Liver (tissue), 9 donors: Measurements from ENCODE around the gene DPYD. TPM values are rescaled to one million over a fixed set of nuclear protein-coding genes. Genes with fewer than 3 reads are reported as not detected.

ENCODE experiments used
- DNase-seq: peaks from one replicate; pipeline ENCODE4 v3.0.0-alpha.2; 2017; ENCODE audit warnings: low spot score
- H3K27ac ChIP-seq, 2 donors: one replicate each; pipeline ENCODE4 v1.7.0; 2013; ENCODE audit warnings: inconsistent platforms in 2 of 2, low read length in 2 of 2, control low read depth in 1 of 2, low read depth in 1 of 2, mild to moderate bottlenecking in 1 of 2
- H3K27me3 ChIP-seq, 4 donors: one replicate each; pipeline versions ENCODE4 v1.6.1 to v1.7.0; 2013; ENCODE audit warnings: low read length in 3 of 4, inconsistent platforms in 1 of 4, mild to moderate bottlenecking in 1 of 4, moderate library complexity in 1 of 4; ENCODE audit not compliant: control insufficient read depth in 4 of 4, insufficient read depth in 4 of 4
- H3K36me3 ChIP-seq, 4 donors: one replicate each; pipeline versions ENCODE4 v1.6.1 to v1.7.0; 2013; ENCODE audit warnings: low read length in 3 of 4, mild to moderate bottlenecking in 3 of 4, low read depth in 1 of 4, moderate library complexity in 1 of 4; ENCODE audit not compliant: control insufficient read depth in 4 of 4, insufficient read depth in 3 of 4
- H3K4me1 ChIP-seq, 4 donors: one replicate each; pipeline versions ENCODE4 v1.6.1 to v1.7.0; 2013; ENCODE audit warnings: low read length in 3 of 4, mild to moderate bottlenecking in 3 of 4, moderate library complexity in 1 of 4; ENCODE audit not compliant: control insufficient read depth in 4 of 4, insufficient read depth in 4 of 4
- H3K4me3 ChIP-seq, 3 donors: one replicate each; pipeline versions ENCODE4 v1.6.1 to v1.7.0; 2013; ENCODE audit warnings: low read length in 3 of 3, control low read depth in 1 of 3, low read depth in 1 of 3, mild to moderate bottlenecking in 1 of 3
- H3K9ac ChIP-seq, 2 donors: one replicate each; pipeline ENCODE4 v1.7.0; 2013; ENCODE audit warnings: low read length in 2 of 2, mild to moderate bottlenecking in 2 of 2, moderate library complexity in 2 of 2, control low read depth in 1 of 2, low read depth in 1 of 2
- H3K9me3 ChIP-seq, 4 donors: one replicate each; pipeline versions ENCODE4 v1.6.1 to v1.7.0; 2013; ENCODE audit warnings: low read length in 3 of 4; ENCODE audit not compliant: control insufficient read depth in 4 of 4
- EGR1 ChIP-seq, 2 donors: IDR thresholded peaks; 2 replicates each; pipeline ENCODE4 v1.6.1; 2016 to 2018; ENCODE audit warnings: antibody characterized with exemption in 2 of 2, low read depth in 2 of 2
- FOXA1 ChIP-seq: IDR thresholded peaks from 2 replicates; pipeline ENCODE4 v1.6.1; 2016; ENCODE audit warnings: antibody characterized with exemption
- FOXA2 ChIP-seq: IDR thresholded peaks from 2 replicates; pipeline ENCODE4 v1.6.1; 2016; ENCODE audit warnings: antibody characterized with exemption
- GABPA ChIP-seq, 2 donors: IDR thresholded peaks in 1 of 2; conservative IDR thresholded peaks in 1 of 2; 2 replicates each; pipeline ENCODE4 v1.6.1; 2016; ENCODE audit warnings: antibody characterized with exemption in 2 of 2, mild to moderate bottlenecking in 1 of 2, moderate library complexity in 1 of 2
- HNF4A ChIP-seq, 2 donors: conservative IDR thresholded peaks; 2 replicates each; pipeline ENCODE4 v1.6.1; 2016; ENCODE audit warnings: antibody characterized with exemption in 2 of 2, mild to moderate bottlenecking in 2 of 2
- HNF4G ChIP-seq: IDR thresholded peaks from 2 replicates; pipeline ENCODE4 v1.6.1; 2016; ENCODE audit warnings: antibody characterized with exemption
- JUND ChIP-seq, 2 donors: IDR thresholded peaks; 2 replicates each; pipeline ENCODE4 v1.6.1; 2016; ENCODE audit warnings: antibody characterized with exemption in 2 of 2
- NR2F2 ChIP-seq: IDR thresholded peaks from 2 replicates; pipeline ENCODE4 v1.6.1; 2016; ENCODE audit warnings: antibody characterized with exemption
- RAD21 ChIP-seq, 2 donors: IDR thresholded peaks; 2 replicates each; pipeline ENCODE4 v1.6.1; 2016; ENCODE audit warnings: antibody characterized with exemption in 2 of 2, mild to moderate bottlenecking in 2 of 2
- RXRA ChIP-seq, 2 donors: IDR thresholded peaks; 2 replicates each; pipeline ENCODE4 v1.6.1; 2017 to 2018; ENCODE audit warnings: antibody characterized with exemption in 2 of 2, mild to moderate bottlenecking in 1 of 2
- SP1 ChIP-seq: IDR thresholded peaks from 2 replicates; pipeline ENCODE4 v1.6.1; 2018; ENCODE audit warnings: antibody characterized with exemption, mild to moderate bottlenecking
- TAF1 ChIP-seq: conservative IDR thresholded peaks from 2 replicates; pipeline ENCODE4 v1.6.1; 2016; ENCODE audit warnings: antibody characterized with exemption, mild to moderate bottlenecking
- YY1 ChIP-seq: IDR thresholded peaks from 2 replicates; pipeline ENCODE4 v1.6.1; 2016; ENCODE audit warnings: antibody characterized with exemption, mild to moderate bottlenecking
- WGBS: extraction: QIAGEN DNeasy Blood & Tissue Kit; methylation state at CpG from one replicate; pipeline ENCODE4 v1.1.7; 2013; 5-methylcytosine and 5-hydroxymethylcytosine counted together
- polyA plus RNA-seq, 2 donors: library from polyadenylated mRNA; stranded (reverse) in 1 of 2; unstranded in 1 of 2; fragments of 200-250 nt in 1 of 2; fragments of >200 nt in 1 of 2; fragmentation: Nextera tagmentation in 1 of 2; extraction: Ambion mirVana in 1 of 2; gene quantifications; one replicate each; pipeline versions ENCODE4 v1.2.1 to v1.2.3, GENCODE V29; 2013 to 2015
- total RNA-seq, 2 donors: library from RNA; depleted of rRNA; stranded (reverse); fragments of >200 nt; gene quantifications; one replicate each; pipeline ENCODE4 v1.2.3, GENCODE V29; 2014
- TF ChIP-seq, protein P1 (sequence below): IDR thresholded peaks from 2 replicates; pipeline ENCODE4 v1.6.1; 2016; ENCODE audit warnings: antibody characterized with exemption
- TF ChIP-seq, protein P2 (sequence below): fragments of 150-350 bp; IDR thresholded peaks from 2 replicates; pipeline ENCODE4 v1.5.1; 2017; ENCODE audit warnings: improper control_type of control experiment, low read depth, low read length; ENCODE audit not compliant: missing input control
- TF ChIP-seq, protein P3 (sequence below): IDR thresholded peaks from 2 replicates; pipeline ENCODE4 v1.6.1; 2016; ENCODE audit warnings: antibody characterized with exemption, mild to moderate bottlenecking
- TF ChIP-seq, protein P4 (sequence below): IDR thresholded peaks from 2 replicates; pipeline ENCODE4 v1.6.1; 2016; ENCODE audit warnings: antibody characterized with exemption
- TF ChIP-seq, protein P5 (sequence below): IDR thresholded peaks from 2 replicates; pipeline ENCODE4 v1.6.1; 2016; ENCODE audit warnings: antibody characterized with exemption
- donor health status: healthy.
- donor health status: healthy.
- donor health status: healthy.
- donor health status: healthy.
- donor health status: healthy.

Gene DPYD
- total and polyA plus RNA-seq, 4 donors = 16.2 to 142 (median 47.0) TPM

DNA sequence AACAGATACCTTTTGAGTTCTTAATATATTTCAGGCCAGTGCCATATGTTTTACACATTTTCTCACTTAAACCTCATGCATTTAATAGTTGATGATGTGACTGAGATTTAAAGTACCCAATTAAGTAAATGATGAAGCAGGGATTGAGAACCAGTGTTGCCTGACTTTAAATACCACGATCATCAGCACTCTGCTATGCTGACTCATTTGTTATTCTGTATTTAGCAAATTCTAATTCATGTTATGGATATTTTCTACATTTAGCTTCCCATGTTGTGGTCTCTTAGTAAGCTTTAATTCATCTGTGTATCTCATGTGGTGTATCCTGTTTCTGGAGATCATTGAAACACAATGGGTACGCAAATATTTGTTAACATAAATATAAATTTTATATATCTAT is 836.3 kb downstream of the DPYD start:
- H3K4me1 ChIP-seq = no peaks in the 10 kb centered on the region
- TF ChIP-seq, protein P1, sequence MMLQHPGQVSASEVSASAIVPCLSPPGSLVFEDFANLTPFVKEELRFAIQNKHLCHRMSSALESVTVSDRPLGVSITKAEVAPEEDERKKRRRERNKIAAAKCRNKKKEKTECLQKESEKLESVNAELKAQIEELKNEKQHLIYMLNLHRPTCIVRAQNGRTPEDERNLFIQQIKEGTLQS = no peak
- TF ChIP-seq NR2F2 (no peak), GABPA (IDR thresholded peaks at IDR 0.05 in 1 of 2, conservative IDR thresholded peaks at IDR 0.05 in 1 of 2) (no peak), TAF1 (no peak), HNF4G (no peak), FOXA1 (no peak), EGR1 (IDR thresholded peaks at IDR 0.05; ENCODE audit: low read depth in 2 of 2) (no peak)
- TF ChIP-seq, protein P2, sequence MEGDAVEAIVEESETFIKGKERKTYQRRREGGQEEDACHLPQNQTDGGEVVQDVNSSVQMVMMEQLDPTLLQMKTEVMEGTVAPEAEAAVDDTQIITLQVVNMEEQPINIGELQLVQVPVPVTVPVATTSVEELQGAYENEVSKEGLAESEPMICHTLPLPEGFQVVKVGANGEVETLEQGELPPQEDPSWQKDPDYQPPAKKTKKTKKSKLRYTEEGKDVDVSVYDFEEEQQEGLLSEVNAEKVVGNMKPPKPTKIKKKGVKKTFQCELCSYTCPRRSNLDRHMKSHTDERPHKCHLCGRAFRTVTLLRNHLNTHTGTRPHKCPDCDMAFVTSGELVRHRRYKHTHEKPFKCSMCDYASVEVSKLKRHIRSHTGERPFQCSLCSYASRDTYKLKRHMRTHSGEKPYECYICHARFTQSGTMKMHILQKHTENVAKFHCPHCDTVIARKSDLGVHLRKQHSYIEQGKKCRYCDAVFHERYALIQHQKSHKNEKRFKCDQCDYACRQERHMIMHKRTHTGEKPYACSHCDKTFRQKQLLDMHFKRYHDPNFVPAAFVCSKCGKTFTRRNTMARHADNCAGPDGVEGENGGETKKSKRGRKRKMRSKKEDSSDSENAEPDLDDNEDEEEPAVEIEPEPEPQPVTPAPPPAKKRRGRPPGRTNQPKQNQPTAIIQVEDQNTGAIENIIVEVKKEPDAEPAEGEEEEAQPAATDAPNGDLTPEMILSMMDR = no peak
- TF ChIP-seq, protein P3, sequence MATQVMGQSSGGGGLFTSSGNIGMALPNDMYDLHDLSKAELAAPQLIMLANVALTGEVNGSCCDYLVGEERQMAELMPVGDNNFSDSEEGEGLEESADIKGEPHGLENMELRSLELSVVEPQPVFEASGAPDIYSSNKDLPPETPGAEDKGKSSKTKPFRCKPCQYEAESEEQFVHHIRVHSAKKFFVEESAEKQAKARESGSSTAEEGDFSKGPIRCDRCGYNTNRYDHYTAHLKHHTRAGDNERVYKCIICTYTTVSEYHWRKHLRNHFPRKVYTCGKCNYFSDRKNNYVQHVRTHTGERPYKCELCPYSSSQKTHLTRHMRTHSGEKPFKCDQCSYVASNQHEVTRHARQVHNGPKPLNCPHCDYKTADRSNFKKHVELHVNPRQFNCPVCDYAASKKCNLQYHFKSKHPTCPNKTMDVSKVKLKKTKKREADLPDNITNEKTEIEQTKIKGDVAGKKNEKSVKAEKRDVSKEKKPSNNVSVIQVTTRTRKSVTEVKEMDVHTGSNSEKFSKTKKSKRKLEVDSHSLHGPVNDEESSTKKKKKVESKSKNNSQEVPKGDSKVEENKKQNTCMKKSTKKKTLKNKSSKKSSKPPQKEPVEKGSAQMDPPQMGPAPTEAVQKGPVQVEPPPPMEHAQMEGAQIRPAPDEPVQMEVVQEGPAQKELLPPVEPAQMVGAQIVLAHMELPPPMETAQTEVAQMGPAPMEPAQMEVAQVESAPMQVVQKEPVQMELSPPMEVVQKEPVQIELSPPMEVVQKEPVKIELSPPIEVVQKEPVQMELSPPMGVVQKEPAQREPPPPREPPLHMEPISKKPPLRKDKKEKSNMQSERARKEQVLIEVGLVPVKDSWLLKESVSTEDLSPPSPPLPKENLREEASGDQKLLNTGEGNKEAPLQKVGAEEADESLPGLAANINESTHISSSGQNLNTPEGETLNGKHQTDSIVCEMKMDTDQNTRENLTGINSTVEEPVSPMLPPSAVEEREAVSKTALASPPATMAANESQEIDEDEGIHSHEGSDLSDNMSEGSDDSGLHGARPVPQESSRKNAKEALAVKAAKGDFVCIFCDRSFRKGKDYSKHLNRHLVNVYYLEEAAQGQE = no peak
- TF ChIP-seq, protein P4, sequence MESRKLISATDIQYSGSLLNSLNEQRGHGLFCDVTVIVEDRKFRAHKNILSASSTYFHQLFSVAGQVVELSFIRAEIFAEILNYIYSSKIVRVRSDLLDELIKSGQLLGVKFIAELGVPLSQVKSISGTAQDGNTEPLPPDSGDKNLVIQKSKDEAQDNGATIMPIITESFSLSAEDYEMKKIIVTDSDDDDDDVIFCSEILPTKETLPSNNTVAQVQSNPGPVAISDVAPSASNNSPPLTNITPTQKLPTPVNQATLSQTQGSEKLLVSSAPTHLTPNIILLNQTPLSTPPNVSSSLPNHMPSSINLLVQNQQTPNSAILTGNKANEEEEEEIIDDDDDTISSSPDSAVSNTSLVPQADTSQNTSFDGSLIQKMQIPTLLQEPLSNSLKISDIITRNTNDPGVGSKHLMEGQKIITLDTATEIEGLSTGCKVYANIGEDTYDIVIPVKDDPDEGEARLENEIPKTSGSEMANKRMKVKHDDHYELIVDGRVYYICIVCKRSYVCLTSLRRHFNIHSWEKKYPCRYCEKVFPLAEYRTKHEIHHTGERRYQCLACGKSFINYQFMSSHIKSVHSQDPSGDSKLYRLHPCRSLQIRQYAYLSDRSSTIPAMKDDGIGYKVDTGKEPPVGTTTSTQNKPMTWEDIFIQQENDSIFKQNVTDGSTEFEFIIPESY = no peak
- TF ChIP-seq, protein P5, sequence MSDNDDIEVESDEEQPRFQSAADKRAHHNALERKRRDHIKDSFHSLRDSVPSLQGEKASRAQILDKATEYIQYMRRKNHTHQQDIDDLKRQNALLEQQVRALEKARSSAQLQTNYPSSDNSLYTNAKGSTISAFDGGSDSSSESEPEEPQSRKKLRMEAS = no peak
- no peak overlapping the region for H3K4me3 ChIP-seq
- no peak overlapping the region for H3K27ac ChIP-seq
- DNase-seq = no peak
- no peaks in the 10 kb centered on the region for H3K27me3 ChIP-seq
- peaks cover 0 to 3% (median 0%) of the 10 kb centered on the region in 4 donors for H3K36me3 ChIP-seq
- WGBS = 46% methylated on average over 2 of the region's 2 CpGs
- H3K9ac ChIP-seq = no peak overlapping the region
- no peaks in the 10 kb centered on the region for H3K9me3 ChIP-seq

DNA sequence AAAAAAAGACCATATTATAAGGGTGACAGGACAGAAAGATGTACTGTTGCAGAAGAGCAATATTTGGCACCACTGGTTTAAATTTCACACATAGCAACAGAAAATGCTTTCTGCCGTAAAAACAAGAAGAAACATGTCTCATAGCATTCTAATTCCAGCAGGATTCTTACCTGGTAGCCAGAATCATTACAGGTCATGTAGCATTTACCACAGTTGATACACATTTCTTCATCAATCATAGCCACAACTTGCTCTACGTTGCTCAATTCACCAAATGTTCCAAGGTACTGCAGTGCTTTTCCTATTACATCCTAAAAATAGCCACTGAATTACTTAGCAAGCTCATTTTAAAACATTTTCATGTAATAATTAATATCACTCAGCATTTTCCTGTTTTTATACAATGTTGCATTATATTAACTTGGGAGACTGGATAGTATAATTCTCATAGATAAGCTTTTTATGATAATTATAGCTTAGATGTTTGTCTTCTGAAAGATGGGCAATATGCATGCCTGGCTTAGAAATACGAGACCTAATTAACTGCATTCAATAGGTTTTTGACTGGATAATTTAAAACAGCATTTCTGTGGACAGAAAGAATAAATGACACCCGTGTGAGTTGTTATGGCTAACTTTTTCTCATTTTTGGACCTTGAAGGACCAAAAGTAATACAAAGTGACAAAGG is 838.5 kb downstream of the DPYD start:
- Histone ChIP-seq H3K9ac (no peak overlapping the region), H3K27ac (no peak overlapping the region), H3K4me1 (no peaks in the 10 kb centered on the region), H3K27me3 (no peaks in the 10 kb centered on the region), H3K4me3 (no peak overlapping the region), H3K9me3 (no peaks in the 10 kb centered on the region), H3K36me3 (peaks cover 0 to 7% (median 5%) of the 10 kb centered on the region in 4 donors)
- DNase-seq = no peak
- WGBS = 67% methylated on average over 4 of the region's 4 CpGs
- TF ChIP-seq SP1 (no peak), FOXA2 (no peak), RXRA (IDR thresholded peaks at IDR 0.05) (no peak), HNF4A (conservative IDR thresholded peaks at IDR 0.05) (no peak), YY1 (no peak), JUND (IDR thresholded peaks at IDR 0.05) (no peak), RAD21 (IDR thresholded peaks at IDR 0.05) (no peak), GABPA (IDR thresholded peaks at IDR 0.05 in 1 of 2, conservative IDR thresholded peaks at IDR 0.05 in 1 of 2) (no peak), HNF4G (no peak), NR2F2 (no peak)
- TF ChIP-seq, protein P2 = no peak
- TF ChIP-seq, protein P1 = no peak
- TF ChIP-seq, protein P4 = no peak
- TF ChIP-seq, protein P5 = no peak
